ENCODE results near the gene ADGRD2. TPM values are rescaled to one million over a fixed set of nuclear protein-coding genes. Genes with fewer than 3 reads are reported as not detected.

Gene ADGRD2
- total RNA-seq, 1 experiment from 2014 or later: not detected

DNA sequence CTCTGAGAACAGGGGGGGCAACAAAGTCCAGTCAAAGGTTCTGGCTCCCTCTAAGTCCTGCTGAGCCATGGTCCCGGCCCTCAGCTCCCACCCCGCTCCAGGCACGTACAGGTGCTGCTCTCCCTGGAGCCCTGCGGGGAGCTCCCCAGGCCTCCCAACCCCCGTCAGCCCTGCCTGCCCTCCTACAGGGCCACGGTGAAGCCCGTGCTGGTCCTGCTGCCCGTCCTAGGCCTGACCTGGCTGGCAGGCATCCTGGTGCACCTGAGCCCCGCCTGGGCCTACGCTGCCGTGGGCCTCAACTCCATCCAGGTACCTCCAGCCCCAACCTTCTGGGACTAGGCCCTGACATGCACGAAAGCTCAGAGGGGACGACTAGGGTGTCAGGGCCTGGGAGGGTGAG lies 20.1 kb downstream of the ADGRD2 start:
- POLR2A ChIA-PET: interaction anchor here (0.5 kb wide), 1 partner anchor 26 kb away, joined by 12 read pairs; no protein-coding TSS in a partner anchor
- Histone ChIP-seq H3K4me3 (ENCODE audit: low read depth in 2 of 2, low read length in 2 of 2) (no peak overlapping the region), H3K9me3 (ENCODE audit: control insufficient read depth, insufficient read depth, low read depth, low read length) (no peaks in the 10 kb centered on the region), H3K27ac (ENCODE audit: low read length) (no peak overlapping the region), H3K4me1 (ENCODE audit: control insufficient read depth, insufficient read depth, low read length) (no peaks in the 10 kb centered on the region), H3K36me3 (ENCODE audit: control insufficient read depth, insufficient read depth, low read length) (no peaks in the 10 kb centered on the region), H3K27me3 (ENCODE audit: control insufficient read depth, insufficient read depth, low read length) (no peaks in the 10 kb centered on the region)
- TF ChIP-seq, protein P1, sequence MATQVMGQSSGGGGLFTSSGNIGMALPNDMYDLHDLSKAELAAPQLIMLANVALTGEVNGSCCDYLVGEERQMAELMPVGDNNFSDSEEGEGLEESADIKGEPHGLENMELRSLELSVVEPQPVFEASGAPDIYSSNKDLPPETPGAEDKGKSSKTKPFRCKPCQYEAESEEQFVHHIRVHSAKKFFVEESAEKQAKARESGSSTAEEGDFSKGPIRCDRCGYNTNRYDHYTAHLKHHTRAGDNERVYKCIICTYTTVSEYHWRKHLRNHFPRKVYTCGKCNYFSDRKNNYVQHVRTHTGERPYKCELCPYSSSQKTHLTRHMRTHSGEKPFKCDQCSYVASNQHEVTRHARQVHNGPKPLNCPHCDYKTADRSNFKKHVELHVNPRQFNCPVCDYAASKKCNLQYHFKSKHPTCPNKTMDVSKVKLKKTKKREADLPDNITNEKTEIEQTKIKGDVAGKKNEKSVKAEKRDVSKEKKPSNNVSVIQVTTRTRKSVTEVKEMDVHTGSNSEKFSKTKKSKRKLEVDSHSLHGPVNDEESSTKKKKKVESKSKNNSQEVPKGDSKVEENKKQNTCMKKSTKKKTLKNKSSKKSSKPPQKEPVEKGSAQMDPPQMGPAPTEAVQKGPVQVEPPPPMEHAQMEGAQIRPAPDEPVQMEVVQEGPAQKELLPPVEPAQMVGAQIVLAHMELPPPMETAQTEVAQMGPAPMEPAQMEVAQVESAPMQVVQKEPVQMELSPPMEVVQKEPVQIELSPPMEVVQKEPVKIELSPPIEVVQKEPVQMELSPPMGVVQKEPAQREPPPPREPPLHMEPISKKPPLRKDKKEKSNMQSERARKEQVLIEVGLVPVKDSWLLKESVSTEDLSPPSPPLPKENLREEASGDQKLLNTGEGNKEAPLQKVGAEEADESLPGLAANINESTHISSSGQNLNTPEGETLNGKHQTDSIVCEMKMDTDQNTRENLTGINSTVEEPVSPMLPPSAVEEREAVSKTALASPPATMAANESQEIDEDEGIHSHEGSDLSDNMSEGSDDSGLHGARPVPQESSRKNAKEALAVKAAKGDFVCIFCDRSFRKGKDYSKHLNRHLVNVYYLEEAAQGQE (IDR thresholded peaks at IDR 0.05; ENCODE audit: insufficient read depth in 1 of 2, low read depth in 2 of 2, low read length in 1 of 2): no peak
- TF ChIP-seq, protein P2, sequence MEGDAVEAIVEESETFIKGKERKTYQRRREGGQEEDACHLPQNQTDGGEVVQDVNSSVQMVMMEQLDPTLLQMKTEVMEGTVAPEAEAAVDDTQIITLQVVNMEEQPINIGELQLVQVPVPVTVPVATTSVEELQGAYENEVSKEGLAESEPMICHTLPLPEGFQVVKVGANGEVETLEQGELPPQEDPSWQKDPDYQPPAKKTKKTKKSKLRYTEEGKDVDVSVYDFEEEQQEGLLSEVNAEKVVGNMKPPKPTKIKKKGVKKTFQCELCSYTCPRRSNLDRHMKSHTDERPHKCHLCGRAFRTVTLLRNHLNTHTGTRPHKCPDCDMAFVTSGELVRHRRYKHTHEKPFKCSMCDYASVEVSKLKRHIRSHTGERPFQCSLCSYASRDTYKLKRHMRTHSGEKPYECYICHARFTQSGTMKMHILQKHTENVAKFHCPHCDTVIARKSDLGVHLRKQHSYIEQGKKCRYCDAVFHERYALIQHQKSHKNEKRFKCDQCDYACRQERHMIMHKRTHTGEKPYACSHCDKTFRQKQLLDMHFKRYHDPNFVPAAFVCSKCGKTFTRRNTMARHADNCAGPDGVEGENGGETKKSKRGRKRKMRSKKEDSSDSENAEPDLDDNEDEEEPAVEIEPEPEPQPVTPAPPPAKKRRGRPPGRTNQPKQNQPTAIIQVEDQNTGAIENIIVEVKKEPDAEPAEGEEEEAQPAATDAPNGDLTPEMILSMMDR (IDR thresholded peaks at IDR 0.05): no peak
- TF ChIP-seq SIN3A (IDR thresholded peaks at IDR 0.05; ENCODE audit: borderline replicate concordance, insufficient read depth, low read depth, low read length) (no peak), TCF7L2 (IDR thresholded peaks at IDR 0.05; ENCODE audit: low read depth, low read length) (no peak), POLR2AphosphoS5 (IDR thresholded peaks at IDR 0.05; ENCODE audit: low read depth, low read length) (no peak)
- BruUV-seq (replicated peaks): no TSS peak
- CTCF ChIA-PET: no interaction called here
- ATAC-seq: no peak
- in situ Hi-C loops (cut with HindIII; ENCODE audit: low pct_unique_long_range_greater_than_20kb, low sequenced_read_pairs) (no loop called here), intact Hi-C loops (cut with micrococcal nuclease; ENCODE audit: unreplicated experiment) (no loop called here)
- no peak for DNase-seq (ENCODE audit: low read depth, low spot score)

DNA sequence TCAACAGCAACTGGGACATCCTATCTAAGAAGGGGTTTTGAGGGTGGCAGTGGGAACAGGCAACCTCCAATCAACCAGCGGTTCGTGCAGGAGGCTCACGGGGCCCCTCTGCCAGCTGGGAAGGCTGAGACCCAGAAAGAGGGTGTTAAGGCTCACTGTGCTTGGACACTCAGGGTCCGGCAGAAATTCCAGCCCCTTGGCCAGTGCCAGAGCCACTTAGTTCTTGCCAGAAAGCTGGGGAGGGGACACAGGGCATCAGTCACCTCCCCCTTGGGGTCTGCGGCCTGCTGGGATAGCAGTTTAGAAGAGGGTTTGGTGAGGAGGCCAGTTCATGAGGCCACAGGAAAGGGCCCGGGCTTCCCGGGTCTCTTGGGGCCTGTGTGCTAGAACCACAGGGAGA lies 20.5 kb downstream of the ADGRD2 start:
- DNase-seq (ENCODE audit: low read depth, low spot score): no peak
- CTCF ChIA-PET: no interaction called here

More for the DNA sequence above, 20.5 kb downstream of the ADGRD2 start:
- Histone ChIP-seq H3K36me3 (ENCODE audit: control insufficient read depth, insufficient read depth, low read length) (no peaks in the 10 kb centered on the region), H3K4me3 (ENCODE audit: low read depth in 2 of 2, low read length in 2 of 2) (no peak overlapping the region), H3K4me1 (ENCODE audit: control insufficient read depth, insufficient read depth, low read length) (no peaks in the 10 kb centered on the region), H3K27ac (ENCODE audit: low read length) (no peak overlapping the region), H3K27me3 (ENCODE audit: control insufficient read depth, insufficient read depth, low read length) (no peaks in the 10 kb centered on the region), H3K9me3 (ENCODE audit: control insufficient read depth, insufficient read depth, low read depth, low read length) (no peaks in the 10 kb centered on the region)
- POLR2A ChIA-PET: no interaction called here
- intact Hi-C loops (cut with micrococcal nuclease; ENCODE audit: unreplicated experiment) (no loop called here), in situ Hi-C loops (cut with HindIII; ENCODE audit: low pct_unique_long_range_greater_than_20kb, low sequenced_read_pairs) (no loop called here)
- ATAC-seq: no peak
- no TSS peak for BruUV-seq (replicated peaks)
- TF ChIP-seq, protein P1 (IDR thresholded peaks at IDR 0.05; ENCODE audit: insufficient read depth in 1 of 2, low read depth in 2 of 2, low read length in 1 of 2): no peak
- no peak for TF ChIP-seq SIN3A (IDR thresholded peaks at IDR 0.05; ENCODE audit: borderline replicate concordance, insufficient read depth, low read depth, low read length)
- no peak for TF ChIP-seq TCF7L2 (IDR thresholded peaks at IDR 0.05; ENCODE audit: low read depth, low read length)
- TF ChIP-seq, protein P2 (IDR thresholded peaks at IDR 0.05): no peak
- TF ChIP-seq POLR2AphosphoS5 (IDR thresholded peaks at IDR 0.05; ENCODE audit: low read depth, low read length): no peak

Data from Panc1 (cell line).